Hematopoietic multipotent progenitor cell treated with erythropoietin and hydrocortisone succinate and interleukin-3 and kit ligand, for 8 days (in vitro differentiated cells): Measurements from ENCODE around the gene FANCB.

Experiments
- DNase-seq: peaks from one replicate; pipeline ENCODE4 v3.0.0-alpha.2; 2015

FANCB gene

GRCh38 chrX:14872851-14873675 lies at the start of gene FANCB, which contains the start of gene MOSPD2:
TSS of gene FANCB (minus strand) at chrX:14873069. CDS start at chrX:14865510, 7,559 bp downstream.
TSS of gene MOSPD2 (plus strand) at chrX:14873421. CDS start at chrX:14873529, 108 bp downstream.
- peak; percentile 94 for DNase-seq

GRCh38 chrX:14922437-14922836 lies 49.6 kb upstream of the FANCB start:
- no peak for DNase-seq

GRCh38 chrX:14920196-14920595 lies 47.3 kb upstream of the FANCB start:
- DNase-seq = no peak

- DNase-seq = no peak
These were observed 46.5 kb upstream of the FANCB start for GRCh38 chrX:14919407-14919806.

- DNase-seq = no peak
These were observed 43.3 kb upstream of the FANCB start for GRCh38 chrX:14916017-14916674.

GRCh38 chrX:14915596-14915995 lies 42.7 kb upstream of the FANCB start:
- no peak for DNase-seq

- no peak for DNase-seq
These were observed 40.4 kb upstream of the FANCB start for GRCh38 chrX:14913241-14913640.

- DNase-seq = no peak
These were observed 31.0 kb upstream of the FANCB start for GRCh38 chrX:14903891-14904290.

GRCh38 chrX:14902537-14902936 lies 29.7 kb upstream of the FANCB start:
- no peak for DNase-seq

GRCh38 chrX:14899607-14900006 lies 26.7 kb upstream of the FANCB start:
- DNase-seq = peak; percentile 6

GRCh38 chrX:14897042-14897441 lies 24.2 kb upstream of the FANCB start:
- no peak for DNase-seq

- DNase-seq = no peak
These were observed 23.4 kb upstream of the FANCB start for GRCh38 chrX:14896273-14896672.

- DNase-seq = no peak
These were observed 13.4 kb upstream of the FANCB start for GRCh38 chrX:14886252-14886651.

- no peak for DNase-seq
These were observed 11.8 kb upstream of the FANCB start for GRCh38 chrX:14884714-14885113.

GRCh38 chrX:14883826-14884225 lies 11.0 kb upstream of the FANCB start:
- DNase-seq = no peak

GRCh38 chrX:14875624-14876023 lies 2.8 kb upstream of the FANCB start:
- DNase-seq = no peak

GRCh38 chrX:14873676-14874049 lies 794 bp upstream of the FANCB start:
- no peak for DNase-seq

- no peak for DNase-seq
These were observed 514 bp downstream of the FANCB start for GRCh38 chrX:14872355-14872754.

GRCh38 chrX:14871767-14872166 lies 1.1 kb downstream of the FANCB start:
- no peak for DNase-seq

GRCh38 chrX:14865201-14865600 lies 7.7 kb downstream of the FANCB start:
- DNase-seq = no peak

GRCh38 chrX:14864631-14865030 lies 8.2 kb downstream of the FANCB start:
- DNase-seq = no peak

- DNase-seq = no peak
These were observed 21.3 kb downstream of the FANCB start for GRCh38 chrX:14851526-14851925.

- DNase-seq = no peak
These were observed 29.2 kb downstream of the FANCB start for GRCh38 chrX:14843666-14844065.

- DNase-seq = no peak
These were observed 35.7 kb downstream of the FANCB start for GRCh38 chrX:14837155-14837554.
